Uterus (tissue), 2 donors: ENCODE data around the gene TCERG1.

ENCODE experiments used
- POLR2A ChIP-seq, 2 donors: fragments of 450-650 bp; IDR thresholded peaks; one replicate each; pipeline ENCODE4 v1.6.1; 2016; ENCODE audit warnings: antibody characterized with exemption in 2 of 2, mild to moderate bottlenecking in 1 of 2, moderate library complexity in 1 of 2
- TF ChIP-seq, protein P1 (sequence below), 4 experiments: fragments of 200-600 bp in 2 of 4; fragments of 450-650 bp in 2 of 4; sonication (generic) in 2 of 4; IDR thresholded peaks; one replicate each; pipeline ENCODE4 v1.5.1; 2016 to 2019; ENCODE audit warnings: antibody characterized with exemption in 4 of 4, mild to moderate bottlenecking in 2 of 4, moderate library complexity in 1 of 4

DNA sequence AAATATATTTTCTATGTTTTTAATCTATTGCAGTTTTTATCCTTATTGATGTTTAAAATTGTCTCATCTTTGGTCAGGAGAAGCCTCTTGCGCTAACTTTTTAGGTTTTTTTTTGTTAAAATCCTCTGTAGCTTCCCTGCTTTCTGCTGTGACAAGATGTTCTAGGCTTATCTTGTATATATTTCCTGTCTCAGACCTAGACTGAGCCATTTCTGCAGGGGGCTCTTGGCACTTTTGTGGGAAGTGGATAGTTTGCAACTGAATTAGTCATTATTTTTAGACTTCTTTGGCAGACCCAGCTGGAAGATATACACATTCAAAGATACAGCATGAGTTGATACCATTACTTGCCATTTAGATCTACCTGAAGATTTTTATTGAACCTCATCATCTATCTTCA is 28.8 kb downstream of the TCERG1 start:
- TF ChIP-seq, protein P1, sequence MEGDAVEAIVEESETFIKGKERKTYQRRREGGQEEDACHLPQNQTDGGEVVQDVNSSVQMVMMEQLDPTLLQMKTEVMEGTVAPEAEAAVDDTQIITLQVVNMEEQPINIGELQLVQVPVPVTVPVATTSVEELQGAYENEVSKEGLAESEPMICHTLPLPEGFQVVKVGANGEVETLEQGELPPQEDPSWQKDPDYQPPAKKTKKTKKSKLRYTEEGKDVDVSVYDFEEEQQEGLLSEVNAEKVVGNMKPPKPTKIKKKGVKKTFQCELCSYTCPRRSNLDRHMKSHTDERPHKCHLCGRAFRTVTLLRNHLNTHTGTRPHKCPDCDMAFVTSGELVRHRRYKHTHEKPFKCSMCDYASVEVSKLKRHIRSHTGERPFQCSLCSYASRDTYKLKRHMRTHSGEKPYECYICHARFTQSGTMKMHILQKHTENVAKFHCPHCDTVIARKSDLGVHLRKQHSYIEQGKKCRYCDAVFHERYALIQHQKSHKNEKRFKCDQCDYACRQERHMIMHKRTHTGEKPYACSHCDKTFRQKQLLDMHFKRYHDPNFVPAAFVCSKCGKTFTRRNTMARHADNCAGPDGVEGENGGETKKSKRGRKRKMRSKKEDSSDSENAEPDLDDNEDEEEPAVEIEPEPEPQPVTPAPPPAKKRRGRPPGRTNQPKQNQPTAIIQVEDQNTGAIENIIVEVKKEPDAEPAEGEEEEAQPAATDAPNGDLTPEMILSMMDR (IDR thresholded peaks at IDR 0.05), result no peak
- TF ChIP-seq POLR2A (IDR thresholded peaks at IDR 0.05), result no peak
